Endothelial cell of hepatic sinusoid (primary cell): ENCODE measurements around the gene TP53I11.

Experiments
- in situ Hi-C: cut with HindIII; loops from 2 replicates; pipeline ENCODE4 v1.10.0; 2017; ENCODE audit warnings: low sequenced_read_pairs

TP53I11 gene

DNA sequence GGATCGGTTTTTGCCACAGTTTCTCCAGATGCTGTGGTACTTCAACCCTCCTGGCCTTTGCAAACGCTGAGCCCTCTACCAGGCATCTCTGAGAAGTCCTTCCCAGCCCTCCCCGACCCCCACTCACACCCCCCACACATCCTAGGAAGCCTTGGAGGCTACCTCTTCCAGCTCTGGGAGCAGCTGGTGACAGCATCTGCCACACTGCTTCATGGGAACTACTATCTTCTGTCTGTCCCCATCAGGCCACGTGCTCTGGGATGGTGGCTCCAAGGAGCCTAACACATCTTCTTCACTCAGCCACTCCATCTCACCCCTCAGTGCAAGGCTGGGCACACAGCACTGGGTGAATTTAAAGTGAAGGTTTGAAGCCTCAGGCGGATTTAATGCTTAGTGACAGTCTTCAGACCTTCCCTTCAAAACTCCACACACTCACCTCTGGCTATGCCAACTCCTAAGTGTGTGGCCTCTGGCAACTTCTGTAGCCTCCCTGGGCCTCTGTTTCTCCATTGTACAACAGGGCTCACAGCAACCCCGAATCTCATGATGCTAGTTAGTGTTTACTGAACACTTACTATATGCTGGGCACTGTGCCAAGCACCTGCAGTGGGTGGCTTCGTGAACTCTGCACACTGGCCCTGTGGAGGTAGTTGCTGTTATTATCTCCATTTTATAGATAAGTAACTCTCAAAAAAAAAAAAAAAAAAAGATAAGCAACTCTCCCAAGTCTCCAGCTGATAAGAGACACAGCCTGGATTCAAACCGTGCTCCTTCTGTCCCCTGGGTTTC is 7.3 kb upstream of the TP53I11 start:
- in situ Hi-C loops: no loop called here

DNA sequence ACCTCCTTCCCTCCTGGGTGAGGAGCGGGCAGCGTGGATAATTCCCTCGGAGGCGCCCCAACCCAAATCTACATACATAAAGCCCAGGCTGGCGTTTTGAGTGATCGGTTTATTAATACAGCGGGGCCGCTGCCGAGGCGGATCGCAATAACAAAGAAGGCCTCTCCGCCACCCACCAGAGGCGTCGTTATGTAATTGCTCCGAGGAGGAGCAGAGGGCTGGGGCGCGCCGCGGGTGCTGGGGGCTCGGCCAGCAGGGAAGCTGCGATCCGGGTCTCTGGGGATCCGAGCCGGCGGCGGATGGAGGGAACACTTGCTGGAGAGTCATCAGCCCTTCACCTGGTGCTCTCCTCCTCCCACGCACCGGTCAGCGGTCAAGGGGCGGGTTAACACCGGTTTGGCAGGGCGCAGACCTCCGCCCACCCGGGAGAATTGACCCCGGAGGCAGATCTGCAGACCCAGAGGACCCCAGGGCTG is 6.4 kb upstream of the TP53I11 start:
- in situ Hi-C loops: no loop called here

DNA sequence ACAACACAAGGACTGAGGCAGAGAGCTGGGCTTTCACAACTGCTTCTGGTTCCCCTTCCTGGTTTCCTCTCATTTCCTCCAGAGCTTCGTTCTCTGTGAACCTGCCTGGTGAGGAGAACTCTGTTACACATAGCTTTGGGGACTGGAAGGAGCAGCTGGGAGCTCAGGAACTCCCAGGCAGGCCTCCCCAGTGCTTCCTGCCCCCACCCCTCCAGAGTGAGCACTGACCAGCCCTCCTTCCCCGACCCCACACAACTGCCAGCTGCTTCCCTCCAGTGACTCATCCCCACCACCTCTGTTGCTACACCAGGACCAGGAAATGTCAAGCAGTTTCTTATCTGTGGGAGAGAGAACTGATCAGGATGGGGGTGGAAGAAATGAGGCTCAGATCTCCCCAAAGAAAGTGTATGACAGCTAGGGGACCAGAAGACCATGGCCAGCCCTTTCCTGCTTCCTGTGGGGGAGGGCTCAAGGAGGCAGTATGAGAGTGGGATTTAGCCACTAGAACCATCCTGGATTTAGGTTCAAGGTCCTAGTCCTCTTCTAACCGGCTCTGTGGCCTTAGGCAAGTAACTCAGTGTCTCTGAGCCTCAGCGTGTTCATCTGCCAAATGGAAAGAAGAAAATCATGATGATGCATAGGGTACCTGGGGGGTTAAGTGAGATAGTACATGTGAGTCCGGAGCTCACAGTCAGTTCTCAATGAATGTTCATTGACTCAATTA is 4.5 kb upstream of the TP53I11 start:
- in situ Hi-C loops: no loop called here

- in situ Hi-C loops: no loop called here
These were observed 3.6 kb upstream of the TP53I11 start for GRCh38 chr11:44954051-44954906.

- in situ Hi-C loops: no loop called here
These were observed 2.0 kb upstream of the TP53I11 start for GRCh38 chr11:44952500-44953260.

GRCh38 chr11:44952082-44952481 is 1.4 kb upstream of the TP53I11 start:
- in situ Hi-C loops: no loop called here

GRCh38 chr11:44950031-44950624 is 555 bp downstream of the TP53I11 start:
- in situ Hi-C loops: no loop called here

GRCh38 chr11:44949160-44950030 is 1.3 kb downstream of the TP53I11 start:
- in situ Hi-C loops: loop anchor here (25.0 kb wide), 1 partner anchor 388 kb away; no protein-coding TSS in a partner anchor

- in situ Hi-C loops: loop anchor here (25.0 kb wide), 1 partner anchor 389 kb away; no protein-coding TSS in a partner anchor
These were observed 2.5 kb downstream of the TP53I11 start for GRCh38 chr11:44948155-44948554.

DNA sequence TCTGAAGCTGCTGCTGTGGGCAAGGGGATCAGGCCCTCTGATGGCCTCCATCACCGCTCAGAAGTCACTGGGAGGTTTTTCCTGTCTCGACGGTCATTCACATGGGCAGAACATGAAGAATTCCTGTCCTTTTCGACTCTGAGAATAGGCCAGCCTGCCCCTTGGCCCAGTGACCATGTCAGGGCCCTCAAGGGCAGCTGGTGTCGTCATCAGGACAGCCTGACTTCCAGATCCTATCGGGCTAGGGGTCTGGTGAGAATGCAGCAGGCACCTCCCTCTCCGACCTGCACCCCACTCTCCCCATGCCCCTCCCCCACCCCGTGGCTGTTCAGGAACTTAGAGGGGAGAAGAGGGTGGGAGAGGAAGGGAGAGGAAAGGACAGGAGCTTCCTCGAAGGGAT is 3.6 kb downstream of the TP53I11 start:
- in situ Hi-C loops: loop anchor here (25.0 kb wide), 1 partner anchor 390 kb away; no protein-coding TSS in a partner anchor

- in situ Hi-C loops: loop anchor here (25.0 kb wide), 1 partner anchor 391 kb away; no protein-coding TSS in a partner anchor
These were observed 4.4 kb downstream of the TP53I11 start for GRCh38 chr11:44946263-44946662.

GRCh38 chr11:44945666-44946065 is 5.0 kb downstream of the TP53I11 start:
- in situ Hi-C loops: loop anchor here (25.0 kb wide), 1 partner anchor 392 kb away; no protein-coding TSS in a partner anchor

DNA sequence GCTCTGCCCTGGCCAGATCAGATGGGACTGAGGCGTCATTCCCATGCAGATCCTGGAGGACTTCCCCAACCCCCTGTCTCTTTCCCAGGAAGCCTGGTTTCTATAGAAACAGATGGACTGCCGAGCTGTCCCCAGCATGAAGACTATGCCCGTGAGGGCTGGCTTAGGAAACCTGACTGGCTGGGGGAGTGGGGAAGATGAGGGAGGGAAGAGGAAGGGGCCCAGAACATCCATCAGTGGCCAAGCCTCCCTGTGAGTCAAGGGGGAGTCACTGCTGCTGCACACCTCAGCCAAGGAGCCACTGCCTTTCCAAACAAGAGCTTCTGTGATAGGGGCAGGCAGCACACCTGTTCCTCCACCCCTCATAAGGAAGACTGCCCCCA is 5.8 kb downstream of the TP53I11 start:
- in situ Hi-C loops: loop anchor here (25.0 kb wide), 1 partner anchor 392 kb away; no protein-coding TSS in a partner anchor

- in situ Hi-C loops: loop anchor here (25.0 kb wide), 1 partner anchor 393 kb away; no protein-coding TSS in a partner anchor
These were observed 6.4 kb downstream of the TP53I11 start for GRCh38 chr11:44944181-44944852.

DNA sequence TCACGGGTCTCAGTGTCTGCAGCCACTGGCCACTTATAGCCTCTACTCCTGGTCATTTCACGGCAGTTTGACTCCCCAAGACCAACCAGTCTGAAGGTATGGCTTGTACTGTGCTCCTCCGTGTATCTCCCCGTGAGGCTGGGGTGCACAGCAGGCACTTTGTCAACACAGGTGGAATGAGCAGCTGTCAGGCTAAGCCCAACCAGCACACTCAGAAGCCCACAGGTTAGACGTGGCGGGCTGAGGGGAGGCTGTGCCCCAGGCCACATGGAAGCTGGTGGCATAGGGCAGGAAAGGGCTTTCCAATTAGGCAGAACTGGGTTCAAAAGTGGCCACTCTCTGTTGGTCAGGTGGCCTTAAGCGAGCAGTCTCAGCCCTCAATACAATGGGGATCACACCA is 7.0 kb downstream of the TP53I11 start:
- in situ Hi-C loops: loop anchor here (25.0 kb wide), 1 partner anchor 394 kb away; no protein-coding TSS in a partner anchor

GRCh38 chr11:44943118-44943517 is 7.6 kb downstream of the TP53I11 start:
- in situ Hi-C loops: loop anchor here (25.0 kb wide), 1 partner anchor 394 kb away; no protein-coding TSS in a partner anchor

- in situ Hi-C loops: loop anchor here (25.0 kb wide), 1 partner anchor 395 kb away; no protein-coding TSS in a partner anchor
These were observed 8.4 kb downstream of the TP53I11 start for GRCh38 chr11:44942029-44942955.
